Thyroid gland (tissue), 4 donors: ENCODE results near the gene POU2F2. TPM values are rescaled to one million over a fixed set of nuclear protein-coding genes. Genes with fewer than 3 reads are reported as not detected.

ENCODE experiments used
- DNase-seq, 2 donors: peaks; one replicate each; pipeline ENCODE4 v3.0.0-alpha.2; 2019
- H3K27ac ChIP-seq, 3 donors: fragments of 200-600 bp; sonication (generic); 1 replicate in 2 of 3; 2 replicates in 1 of 3; pipeline ENCODE4 v1.5.1; 2016 to 2019; ENCODE audit warnings: mild to moderate bottlenecking in 1 of 3, moderate library complexity in 1 of 3
- H3K27me3 ChIP-seq: fragments of 200-600 bp; sonication (generic); one replicate; pipeline ENCODE4 v1.5.1; 2019
- H3K36me3 ChIP-seq, 2 donors: fragments of 200-600 bp; sonication (generic); one replicate each; pipeline ENCODE4 v1.5.1; 2016 to 2019
- H3K4me1 ChIP-seq, 2 donors: fragments of 200-600 bp; sonication (generic); one replicate each; pipeline ENCODE4 v1.5.1; 2017 to 2019
- H3K4me3 ChIP-seq, 3 donors: fragments of 200-600 bp; sonication (generic); replicated peaks in 1 of 3; 1 replicate in 2 of 3; 2 replicates in 1 of 3; pipeline ENCODE4 v1.5.1; 2016; ENCODE audit warnings: mild to moderate bottlenecking in 1 of 3
- H3K9me3 ChIP-seq: fragments of 200-600 bp; sonication (generic); one replicate; pipeline ENCODE4 v1.5.1; 2017
- CTCF ChIP-seq, 6 experiments: fragments of 200-600 bp in 3 of 6; fragments of 450-650 bp in 3 of 6; sonication (generic) in 3 of 6; IDR thresholded peaks; one replicate each; pipeline ENCODE4 v1.5.1; 2016 to 2019; ENCODE audit warnings: antibody characterized with exemption in 6 of 6, mild to moderate bottlenecking in 2 of 6, inconsistent platforms in 1 of 6, moderate library complexity in 1 of 6
- POLR2A ChIP-seq, 2 donors: fragments of 450-650 bp; IDR thresholded peaks; one replicate each; pipeline ENCODE4 v1.6.1; 2017; ENCODE audit warnings: antibody characterized with exemption in 2 of 2, mild to moderate bottlenecking in 2 of 2, moderate library complexity in 1 of 2
- WGBS, 2 donors: methylation state at CpG; one replicate each; pipeline ENCODE4 v1.1.5; 2017; 5-methylcytosine and 5-hydroxymethylcytosine counted together
- intact Hi-C: fragments of 100-400 bp; cut with DNase I; formaldehyde crosslinking; loops from one replicate; pipeline ENCODE4 v1.15.1; 2023
- total RNA-seq, 4 donors: library from RNA; depleted of rRNA; stranded (reverse); fragments of >200 nt; gene quantifications; one replicate each; pipeline ENCODE4 v1.2.3, GENCODE V29; 2016

The POU2F2 gene
- under 1 TPM; 0.11 to 0.49 (median 0.15) TPM for total RNA-seq

GRCh38 chr19:42132030-42132628 lies at the start of gene POU2F2:
TSS of gene POU2F2 (minus strand) at chr19:42132446. CDS start at chr19:42132411, 35 bp downstream.
- no peak within 1 kb of the TSS for H3K27ac ChIP-seq
- H3K4me1 ChIP-seq, result peaks cover 7 to 13% of the 10 kb centered on the region in 2 donors
- H3K9me3 ChIP-seq, result no peaks in the 10 kb centered on the region
- no peaks in the 10 kb centered on the region for H3K36me3 ChIP-seq
- H3K27me3 ChIP-seq, result peaks cover 9% of the 10 kb centered on the region
- no peak for TF ChIP-seq CTCF (IDR thresholded peaks at IDR 0.05)
- no peak for TF ChIP-seq POLR2A (IDR thresholded peaks at IDR 0.05)
- intact Hi-C loops, result loop anchor here (5.0 kb wide), 2 partner anchors 160 to 190 kb away; no protein-coding TSS in a partner anchor
- peak; percentile 13 to 20 for DNase-seq
- H3K4me3 ChIP-seq, result no peak within 1 kb of the TSS
- 3 to 7% methylated on average over 11 to 15 of the region's 16 CpGs for WGBS, 2 donors

GRCh38 chr19:42178791-42179674 lies 46.8 kb upstream of the POU2F2 start:
- DNase-seq, result no peak
- 11 to 15% methylated on average over 13 of the region's 13 CpGs for WGBS, 2 donors

DNA sequence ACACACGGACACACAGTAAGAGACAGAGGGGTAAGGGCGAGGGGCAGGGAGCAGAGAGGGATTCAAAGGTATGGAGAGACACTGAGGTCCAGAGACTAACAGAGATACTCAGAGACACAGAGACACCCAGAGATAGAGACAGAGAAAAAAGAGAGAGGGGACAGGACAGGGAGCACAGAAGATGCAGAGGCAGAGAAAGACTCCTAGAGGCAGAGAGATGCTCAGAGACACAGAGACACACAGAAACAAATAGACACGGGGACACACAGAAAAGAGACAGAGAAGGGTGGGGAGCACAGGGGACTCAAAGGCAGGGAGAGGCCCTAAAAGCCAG lies 45.4 kb upstream of the POU2F2 start:
- no peak for DNase-seq
- 27 to 32% methylated on average over 3 of the region's 3 CpGs for WGBS, 2 donors
- H3K9me3 ChIP-seq, result no peaks in the 10 kb centered on the region
- intact Hi-C loops, result no loop called here
- peaks cover 0 to 14% of the 10 kb centered on the region in 2 donors for H3K4me1 ChIP-seq
- H3K36me3 ChIP-seq, result no peaks in the 10 kb centered on the region
- TF ChIP-seq POLR2A (IDR thresholded peaks at IDR 0.05) (no peak), CTCF (IDR thresholded peaks at IDR 0.05) (no peak)
- H3K4me3 ChIP-seq, result no peak overlapping the region
- H3K27me3 ChIP-seq, result peaks cover 7% of the 10 kb centered on the region
- H3K27ac ChIP-seq, result no peak overlapping the region

More at GRCh38 chr19:42178791-42179674, 46.8 kb upstream of the POU2F2 start:
- Histone ChIP-seq H3K4me3 (no peak overlapping the region), H3K4me1 (peaks cover 0 to 14% of the 10 kb centered on the region in 2 donors), H3K36me3 (no peaks in the 10 kb centered on the region), H3K27ac (no peak overlapping the region), H3K27me3 (peaks cover 7% of the 10 kb centered on the region), H3K9me3 (no peaks in the 10 kb centered on the region)
- no peak for TF ChIP-seq CTCF (IDR thresholded peaks at IDR 0.05)
- TF ChIP-seq POLR2A (IDR thresholded peaks at IDR 0.05), result no peak
- intact Hi-C loops, result no loop called here

GRCh38 chr19:42176990-42177685 lies 44.9 kb upstream of the POU2F2 start:
- peaks cover 7% of the 10 kb centered on the region for H3K27me3 ChIP-seq
- H3K9me3 ChIP-seq, result no peaks in the 10 kb centered on the region
- H3K27ac ChIP-seq, result no peak overlapping the region
- intact Hi-C loops, result no loop called here
- WGBS, 2 donors, result 1 to 2% methylated on average over 23 to 62 of the region's 66 CpGs
- no peaks in the 10 kb centered on the region for H3K36me3 ChIP-seq
- peaks cover 0 to 14% of the 10 kb centered on the region in 2 donors for H3K4me1 ChIP-seq
- peak; percentile 60 for DNase-seq
- no peak overlapping the region for H3K4me3 ChIP-seq
- TF ChIP-seq POLR2A (IDR thresholded peaks at IDR 0.05) (no peak), CTCF (IDR thresholded peaks at IDR 0.05) (peak in 3 of 6 experiments; percentile 2 to 59 (median 18))
